GM06990 (cell line): ENCODE measurements around the gene GOLPH3.

Source experiments
- DNase-seq: peaks from one replicate; pipeline ENCODE4 v3.0.0-alpha.2; 2011; ENCODE audit not compliant: insufficient read length; ENCODE audit errors: extremely low read depth
- H3K27me3 ChIP-seq: replicated peaks from 2 replicates; pipeline ENCODE4 v1.6.0; 2011; ENCODE audit warnings: low read length; ENCODE audit not compliant: control insufficient read depth, insufficient read depth
- H3K36me3 ChIP-seq: 2 replicates; pipeline ENCODE4 v1.5.1; 2011; ENCODE audit warnings: low read length; ENCODE audit not compliant: control insufficient read depth, insufficient read depth
- H3K4me3 ChIP-seq: replicated peaks from 2 replicates; pipeline ENCODE4 v1.5.1; 2011; ENCODE audit warnings: low read depth, mild to moderate bottlenecking, control low read depth, low read length
- CTCF ChIP-seq: IDR thresholded peaks from 2 replicates; pipeline ENCODE4 v1.5.1; 2011; ENCODE audit warnings: low read length, control low read depth, mild to moderate bottlenecking, inconsistent platforms; ENCODE audit not compliant: insufficient read depth, poor library complexity, severe bottlenecking

GOLPH3 gene

DNA sequence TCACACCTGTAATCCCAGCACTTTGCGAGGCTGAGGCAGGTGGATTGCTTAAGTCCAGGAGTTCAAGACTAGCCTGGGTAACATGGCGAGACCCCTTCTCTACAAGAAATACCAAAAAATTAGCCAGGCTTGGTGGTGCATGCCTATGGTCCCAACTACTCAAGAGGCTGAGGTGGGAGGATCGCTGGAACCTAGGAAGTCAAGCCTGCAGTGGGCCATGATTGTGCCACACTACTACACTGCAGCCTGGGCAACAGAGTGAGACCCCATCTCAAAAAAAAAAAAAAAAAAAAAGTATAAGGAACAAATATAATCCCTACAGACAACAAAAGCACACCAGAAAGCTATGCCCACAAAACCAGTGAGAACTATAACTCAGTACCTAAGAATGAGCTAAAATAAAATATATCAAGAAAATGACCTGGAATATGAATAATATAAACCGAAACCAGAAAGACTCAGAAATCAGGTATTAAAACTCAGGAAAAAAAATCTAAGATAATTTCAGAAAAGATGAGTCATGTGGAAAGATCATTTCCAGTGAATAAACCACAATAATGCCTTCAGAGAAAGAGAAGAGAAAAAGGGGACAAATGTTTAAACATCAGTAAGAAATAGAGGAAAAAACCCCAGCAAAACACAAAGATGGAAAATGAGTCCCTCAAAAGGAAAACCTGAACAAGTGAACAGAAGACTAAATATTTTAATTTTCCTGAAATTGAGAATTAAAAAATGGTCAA is 57.4 kb downstream of the GOLPH3 start:
- DNase-seq, result no peak
- Histone ChIP-seq H3K27me3 (no peaks in the 10 kb centered on the region), H3K36me3 (peaks cover 4% of the 10 kb centered on the region), H3K4me3 (no peak overlapping the region)
- TF ChIP-seq CTCF, result no peak

GRCh38 chr5:32115985-32116384 is 58.1 kb downstream of the GOLPH3 start:
- no peak overlapping the region for H3K4me3 ChIP-seq
- no peak for DNase-seq
- no peaks in the 10 kb centered on the region for H3K27me3 ChIP-seq
- peaks cover 6% of the 10 kb centered on the region for H3K36me3 ChIP-seq
- TF ChIP-seq CTCF, result no peak

- Histone ChIP-seq H3K36me3 (peaks cover 10% of the 10 kb centered on the region), H3K4me3 (no peak overlapping the region), H3K27me3 (no peaks in the 10 kb centered on the region)
- DNase-seq, result no peak
- TF ChIP-seq CTCF, result no peak
Measured at GRCh38 chr5:32110111-32110696, 63.9 kb downstream of the GOLPH3 start.

DNA sequence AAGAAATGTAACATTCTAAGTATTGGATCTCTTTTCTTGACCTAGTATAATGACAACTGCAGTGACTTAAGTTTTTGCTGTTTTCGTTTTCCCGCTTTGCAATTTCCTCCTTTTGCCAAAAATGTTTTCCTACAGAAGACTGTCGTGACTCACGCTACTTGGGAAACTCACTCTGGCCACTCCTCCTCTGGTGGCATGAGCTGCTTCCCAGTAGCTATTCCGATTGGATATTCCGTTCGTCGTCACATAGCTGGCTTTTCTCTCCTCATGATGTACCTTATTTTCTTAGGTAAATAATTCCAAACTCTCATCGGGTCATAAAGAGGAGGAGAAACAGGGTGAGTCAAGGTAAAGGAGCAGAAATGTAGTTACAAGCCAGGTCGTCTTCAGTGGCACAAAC is 64.9 kb downstream of the GOLPH3 start:
- TF ChIP-seq CTCF, result no peak
- Histone ChIP-seq H3K27me3 (no peaks in the 10 kb centered on the region), H3K4me3 (no peak overlapping the region), H3K36me3 (peaks cover 10% of the 10 kb centered on the region)
- DNase-seq, result no peak

DNA sequence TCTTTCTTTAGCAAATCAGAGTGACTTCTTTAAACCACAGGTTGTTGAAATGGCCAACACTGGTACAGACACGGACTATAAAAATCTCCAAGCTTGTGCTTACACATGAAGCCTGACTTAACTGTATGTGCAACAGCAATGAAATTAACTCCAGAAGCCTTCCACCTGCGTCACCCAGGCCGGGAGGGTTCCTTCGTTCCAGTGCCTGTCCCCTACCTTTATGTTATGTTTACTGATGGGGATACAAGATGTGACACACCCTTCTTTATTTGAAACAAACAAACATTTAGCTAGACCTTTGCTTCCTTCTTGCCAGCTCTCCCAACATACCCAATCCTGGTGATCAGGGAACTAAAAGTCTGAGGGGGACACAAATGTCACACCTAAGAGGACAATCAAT is 66.0 kb downstream of the GOLPH3 start:
- H3K27me3 ChIP-seq, result no peaks in the 10 kb centered on the region
- H3K36me3 ChIP-seq, result peaks cover 14% of the 10 kb centered on the region
- no peak overlapping the region for H3K4me3 ChIP-seq
- no peak for TF ChIP-seq CTCF
- no peak for DNase-seq
